ENCODE results near the gene DLL4.
"Not testable (repeated sequence)": the region's sequence is repeated elsewhere in the genome, so short reads cannot be mapped to it uniquely, and the experiment has no call there.

Gene DLL4

DNA sequence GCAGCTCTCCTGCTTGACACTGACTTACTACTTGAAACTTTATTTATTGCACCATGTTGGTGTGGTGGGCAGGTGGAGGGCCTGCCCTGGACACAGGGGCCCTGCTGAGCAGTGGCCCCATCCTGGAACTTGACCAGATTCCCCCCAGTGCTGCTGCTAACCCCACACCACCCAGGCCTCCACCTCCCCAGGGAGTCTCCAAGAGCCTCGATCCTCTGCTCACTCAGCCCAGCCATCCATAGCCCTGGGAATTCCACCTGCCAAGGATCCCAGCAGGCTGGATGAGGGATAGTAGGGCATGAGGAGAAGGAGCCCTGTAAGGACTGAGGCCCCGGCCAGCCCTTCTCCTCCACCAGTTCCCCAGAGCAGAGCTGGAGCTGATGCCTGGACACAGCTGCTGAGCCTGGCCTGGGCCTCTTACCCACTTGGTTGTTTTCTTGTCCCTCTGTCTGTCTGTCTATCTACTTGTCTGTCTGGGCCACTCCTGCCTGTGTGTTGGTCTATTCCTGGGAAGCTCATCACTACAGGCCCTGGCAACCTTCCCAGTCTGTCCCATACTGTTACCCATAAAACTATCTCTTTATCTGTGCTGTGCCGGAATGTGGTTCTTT lies 26.9 kb downstream of the DLL4 start:
- no peaks in the 10 kb centered on the region for H3K36me3 ChIP-seq (ENCODE audit: control insufficient read depth in 2 of 2, insufficient read depth in 2 of 2, low read length in 2 of 2)
- H3K9me3 ChIP-seq (ENCODE audit: control insufficient read depth in 2 of 2, low read length in 2 of 2): no peaks in the 10 kb centered on the region
- peaks cover 46% of the 10 kb centered on the region for H3K4me1 ChIP-seq (ENCODE audit: control insufficient read depth, insufficient read depth, low read length)
- H3K27ac ChIP-seq (ENCODE audit: low read length): peak overlapping the region; percentile 91
- no peaks in the 10 kb centered on the region for H3K27me3 ChIP-seq (ENCODE audit: control insufficient read depth in 1 of 2, insufficient read depth in 2 of 2, low read length in 2 of 2)
- H3K9ac ChIP-seq (ENCODE audit: low read length in 2 of 2): peak overlapping the region; percentile 36 to 48
- H3K4me3 ChIP-seq (ENCODE audit: low read length in 2 of 2): no peak overlapping the region

DNA sequence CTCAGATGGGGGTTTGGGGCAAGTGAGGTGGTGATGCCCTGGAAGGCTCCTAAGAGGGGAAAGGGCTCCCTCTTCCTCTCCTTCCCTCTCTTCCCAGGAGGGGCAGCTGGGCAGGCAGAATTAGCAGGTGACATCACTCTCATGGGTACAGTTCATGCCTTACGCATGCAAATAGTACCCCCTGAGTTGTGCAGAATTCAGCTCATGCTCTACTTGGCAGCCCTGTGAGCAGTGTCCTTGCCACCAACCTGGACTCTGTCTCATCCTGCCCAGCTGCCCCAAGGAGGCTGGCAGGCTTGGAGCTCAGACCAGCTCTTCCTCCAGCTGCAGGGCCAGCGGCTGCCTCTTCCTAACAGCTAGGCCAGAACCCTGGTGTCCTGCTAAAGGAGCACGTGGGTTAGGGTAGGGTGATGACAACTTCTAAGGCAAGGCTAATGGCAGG lies 27.4 kb downstream of the DLL4 start:
- Histone ChIP-seq H3K9me3 (ENCODE audit: control insufficient read depth in 2 of 2, low read length in 2 of 2) (no peaks in the 10 kb centered on the region), H3K4me3 (ENCODE audit: low read length in 2 of 2) (no peak overlapping the region), H3K4me1 (ENCODE audit: control insufficient read depth, insufficient read depth, low read length) (peaks cover 46% of the 10 kb centered on the region), H3K27ac (ENCODE audit: low read length) (peak overlapping the region; percentile 91), H3K36me3 (ENCODE audit: control insufficient read depth in 2 of 2, insufficient read depth in 2 of 2, low read length in 2 of 2) (no peaks in the 10 kb centered on the region), H3K27me3 (ENCODE audit: control insufficient read depth in 1 of 2, insufficient read depth in 2 of 2, low read length in 2 of 2) (no peaks in the 10 kb centered on the region), H3K9ac (ENCODE audit: low read length in 2 of 2) (peak overlapping the region; percentile 36 to 48)

DNA sequence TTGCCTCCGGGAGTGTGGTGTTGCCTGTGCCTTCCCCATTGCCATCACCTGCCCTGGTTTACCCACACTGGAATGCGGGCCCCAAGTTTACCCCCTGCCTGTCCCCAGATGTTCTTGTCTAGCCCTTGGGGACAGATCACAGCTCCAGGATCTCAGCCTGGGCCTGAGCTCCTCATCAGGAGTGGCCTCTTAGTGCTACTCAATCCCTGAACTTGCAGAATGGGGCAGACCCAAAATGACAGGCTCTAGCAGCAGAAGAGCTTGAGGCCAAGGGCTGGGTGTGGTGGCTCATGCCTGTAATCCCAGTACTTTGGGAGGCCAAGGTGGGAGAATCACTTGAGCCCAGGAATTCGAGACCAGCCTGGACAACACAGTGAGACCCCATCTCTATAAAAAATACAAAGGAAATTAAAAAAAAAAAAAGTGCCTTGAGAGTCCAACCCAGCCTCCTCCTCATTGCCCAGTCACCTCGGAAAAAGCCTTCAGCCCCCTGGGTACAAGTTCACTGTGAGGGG lies 28.0 kb downstream of the DLL4 start:
- Histone ChIP-seq H3K4me1 (ENCODE audit: control insufficient read depth, insufficient read depth, low read length) (peaks cover 46% of the 10 kb centered on the region), H3K36me3 (ENCODE audit: control insufficient read depth in 2 of 2, insufficient read depth in 2 of 2, low read length in 2 of 2) (no peaks in the 10 kb centered on the region), H3K9ac (ENCODE audit: low read length in 2 of 2) (peak overlapping the region in 1 of 2 donors; percentile 36), H3K4me3 (ENCODE audit: low read length in 2 of 2) (no peak overlapping the region), H3K27ac (ENCODE audit: low read length) (peak overlapping the region; percentile 91), H3K27me3 (ENCODE audit: control insufficient read depth in 1 of 2, insufficient read depth in 2 of 2, low read length in 2 of 2) (no peaks in the 10 kb centered on the region), H3K9me3 (ENCODE audit: control insufficient read depth in 2 of 2, low read length in 2 of 2) (no peaks in the 10 kb centered on the region)

DNA sequence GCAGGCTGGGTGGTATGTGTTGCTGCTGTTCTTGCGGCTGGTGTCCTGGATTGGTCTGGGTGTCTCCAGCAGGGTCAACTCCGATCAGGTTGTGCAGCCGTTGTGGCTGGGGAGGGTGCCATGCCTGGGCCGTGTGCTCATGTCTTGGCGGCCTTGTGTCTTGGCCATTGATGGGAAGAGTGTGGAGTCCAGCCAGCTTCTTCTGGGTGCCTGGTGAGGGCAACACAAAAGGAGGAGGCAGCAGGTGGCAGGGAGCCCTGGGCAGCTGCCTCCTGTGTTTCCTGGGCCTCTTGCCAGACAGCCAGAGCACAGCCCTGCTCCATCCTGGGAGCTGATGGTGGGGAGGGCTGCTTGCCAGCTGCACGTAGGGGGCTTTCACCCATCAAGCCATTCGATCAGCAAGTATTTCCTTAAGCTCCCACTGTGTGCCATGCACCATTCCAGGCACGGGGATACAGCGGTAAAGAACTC lies 28.5 kb downstream of the DLL4 start:
- Histone ChIP-seq H3K4me3 (ENCODE audit: low read length in 2 of 2) (peak overlapping the region in 1 of 2 donors; percentile 13), H3K27ac (ENCODE audit: low read length) (peak overlapping the region; percentile 91), H3K9me3 (ENCODE audit: control insufficient read depth in 2 of 2, low read length in 2 of 2) (no peaks in the 10 kb centered on the region), H3K9ac (ENCODE audit: low read length in 2 of 2) (peak overlapping the region; percentile 21 to 61), H3K4me1 (ENCODE audit: control insufficient read depth, insufficient read depth, low read length) (peaks cover 41% of the 10 kb centered on the region), H3K36me3 (ENCODE audit: control insufficient read depth in 2 of 2, insufficient read depth in 2 of 2, low read length in 2 of 2) (no peaks in the 10 kb centered on the region), H3K27me3 (ENCODE audit: control insufficient read depth in 1 of 2, insufficient read depth in 2 of 2, low read length in 2 of 2) (no peaks in the 10 kb centered on the region)

DNA sequence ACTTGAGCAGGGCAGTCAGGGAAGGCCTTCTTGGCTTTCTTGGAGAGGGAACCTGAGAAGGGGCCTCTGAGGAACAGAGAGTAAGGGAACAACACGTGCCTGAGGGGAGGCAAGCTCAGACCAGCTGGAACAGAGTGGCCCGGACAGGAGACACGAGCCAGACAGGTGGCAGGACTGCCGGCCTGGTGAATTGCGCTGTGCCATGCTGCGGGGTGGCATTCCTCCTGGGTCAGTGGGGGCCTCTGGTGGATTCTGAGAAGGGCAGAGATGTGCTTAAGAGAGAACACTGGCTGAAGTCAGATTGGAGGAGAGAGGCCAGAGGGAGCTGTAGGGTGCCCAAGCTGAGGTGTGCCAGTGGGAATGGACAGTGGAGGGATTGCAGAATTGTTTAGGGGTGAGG lies 29.0 kb downstream of the DLL4 start:
- Histone ChIP-seq H3K27me3 (ENCODE audit: control insufficient read depth in 1 of 2, insufficient read depth in 2 of 2, low read length in 2 of 2) (no peaks in the 10 kb centered on the region), H3K9ac (ENCODE audit: low read length in 2 of 2) (peak overlapping the region in 1 of 2 donors; percentile 61), H3K4me3 (ENCODE audit: low read length in 2 of 2) (peak overlapping the region in 1 of 2 donors; percentile 13), H3K4me1 (ENCODE audit: control insufficient read depth, insufficient read depth, low read length) (peaks cover 37% of the 10 kb centered on the region), H3K36me3 (ENCODE audit: control insufficient read depth in 2 of 2, insufficient read depth in 2 of 2, low read length in 2 of 2) (no peaks in the 10 kb centered on the region), H3K9me3 (ENCODE audit: control insufficient read depth in 2 of 2, low read length in 2 of 2) (no peaks in the 10 kb centered on the region), H3K27ac (ENCODE audit: low read length) (peak overlapping the region; percentile 91)

DNA sequence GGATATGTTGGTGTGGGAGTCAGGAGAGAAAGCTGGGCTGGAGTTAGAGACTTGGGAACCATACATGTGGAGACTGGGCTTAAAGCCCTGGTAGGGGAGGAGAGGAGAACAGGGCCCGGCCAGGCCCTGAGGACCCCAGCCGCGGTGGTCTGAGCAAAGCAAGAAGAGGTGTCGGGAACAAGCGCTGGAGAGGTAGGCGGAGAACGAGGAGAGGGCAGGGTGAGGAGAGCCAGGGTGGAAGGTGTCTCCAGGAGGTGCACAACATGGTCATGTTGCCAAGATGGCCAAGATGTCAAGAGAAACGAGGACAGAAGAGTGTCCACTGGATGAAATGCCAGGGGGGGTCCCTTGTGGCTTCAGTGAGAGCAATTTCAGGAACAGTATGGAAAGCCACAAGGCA lies 29.6 kb downstream of the DLL4 start:
- H3K27me3 ChIP-seq (ENCODE audit: control insufficient read depth in 1 of 2, insufficient read depth in 2 of 2, low read length in 2 of 2): no peaks in the 10 kb centered on the region
- H3K4me1 ChIP-seq (ENCODE audit: control insufficient read depth, insufficient read depth, low read length): peaks cover 34% of the 10 kb centered on the region
- no peaks in the 10 kb centered on the region for H3K9me3 ChIP-seq (ENCODE audit: control insufficient read depth in 2 of 2, low read length in 2 of 2)
- H3K4me3 ChIP-seq (ENCODE audit: low read length in 2 of 2): no peak overlapping the region
- H3K27ac ChIP-seq (ENCODE audit: low read length): peak overlapping the region; percentile 91
- peak overlapping the region in 1 of 2 donors; percentile 61 for H3K9ac ChIP-seq (ENCODE audit: low read length in 2 of 2)
- no peaks in the 10 kb centered on the region for H3K36me3 ChIP-seq (ENCODE audit: control insufficient read depth in 2 of 2, insufficient read depth in 2 of 2, low read length in 2 of 2)

DNA sequence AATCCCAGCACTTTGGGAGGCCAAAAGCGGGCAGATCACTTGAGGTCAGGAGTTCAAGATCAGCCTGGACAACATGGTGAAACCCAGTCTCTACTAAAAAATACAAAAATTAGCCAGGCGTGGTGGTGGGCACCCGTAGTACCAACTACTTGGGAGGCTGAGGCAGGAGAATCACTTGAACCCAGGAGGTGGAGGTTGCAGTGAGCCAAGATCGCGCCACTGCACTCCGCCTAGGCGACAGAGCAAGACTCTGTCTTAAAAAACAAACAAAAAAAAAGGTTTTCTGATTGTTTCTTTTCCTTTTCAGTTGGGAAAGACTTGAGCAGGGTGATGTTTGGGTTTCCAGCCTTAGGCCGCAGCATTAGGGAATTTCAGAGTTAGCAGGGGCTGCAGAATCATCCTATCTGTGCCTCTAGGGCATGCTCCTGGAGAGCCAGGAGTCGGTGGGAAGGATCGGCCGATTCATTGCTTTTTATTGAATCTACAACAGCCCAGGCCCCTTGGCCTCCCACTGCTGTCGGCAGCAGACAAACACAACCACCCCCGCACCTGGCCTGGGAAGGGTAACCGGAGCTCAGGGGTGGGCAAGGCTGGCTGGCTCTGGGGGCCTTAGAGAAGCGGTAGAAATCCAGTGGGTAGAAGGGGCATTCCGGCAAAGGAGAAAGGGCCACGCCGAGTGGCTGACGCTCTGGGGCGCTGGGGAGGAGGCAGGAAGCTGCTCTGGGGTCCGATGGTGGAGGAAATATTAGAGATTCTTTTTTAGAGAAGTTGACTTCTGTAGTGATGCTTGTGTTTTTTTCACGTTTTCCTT lies 30.4 kb downstream of the DLL4 start:
- H3K27ac ChIP-seq (ENCODE audit: low read length): no peak overlapping the region
- no peak overlapping the region for H3K9ac ChIP-seq (ENCODE audit: low read length in 2 of 2)
- H3K4me1 ChIP-seq (ENCODE audit: control insufficient read depth, insufficient read depth, low read length): peaks cover 28% of the 10 kb centered on the region
- no peaks in the 10 kb centered on the region for H3K9me3 ChIP-seq (ENCODE audit: control insufficient read depth in 2 of 2, low read length in 2 of 2)
- no peaks in the 10 kb centered on the region for H3K36me3 ChIP-seq (ENCODE audit: control insufficient read depth in 2 of 2, insufficient read depth in 2 of 2, low read length in 2 of 2)
- H3K27me3 ChIP-seq (ENCODE audit: control insufficient read depth in 1 of 2, insufficient read depth in 2 of 2, low read length in 2 of 2): no peaks in the 10 kb centered on the region
- H3K4me3 ChIP-seq (ENCODE audit: low read length in 2 of 2): no peak overlapping the region

DNA sequence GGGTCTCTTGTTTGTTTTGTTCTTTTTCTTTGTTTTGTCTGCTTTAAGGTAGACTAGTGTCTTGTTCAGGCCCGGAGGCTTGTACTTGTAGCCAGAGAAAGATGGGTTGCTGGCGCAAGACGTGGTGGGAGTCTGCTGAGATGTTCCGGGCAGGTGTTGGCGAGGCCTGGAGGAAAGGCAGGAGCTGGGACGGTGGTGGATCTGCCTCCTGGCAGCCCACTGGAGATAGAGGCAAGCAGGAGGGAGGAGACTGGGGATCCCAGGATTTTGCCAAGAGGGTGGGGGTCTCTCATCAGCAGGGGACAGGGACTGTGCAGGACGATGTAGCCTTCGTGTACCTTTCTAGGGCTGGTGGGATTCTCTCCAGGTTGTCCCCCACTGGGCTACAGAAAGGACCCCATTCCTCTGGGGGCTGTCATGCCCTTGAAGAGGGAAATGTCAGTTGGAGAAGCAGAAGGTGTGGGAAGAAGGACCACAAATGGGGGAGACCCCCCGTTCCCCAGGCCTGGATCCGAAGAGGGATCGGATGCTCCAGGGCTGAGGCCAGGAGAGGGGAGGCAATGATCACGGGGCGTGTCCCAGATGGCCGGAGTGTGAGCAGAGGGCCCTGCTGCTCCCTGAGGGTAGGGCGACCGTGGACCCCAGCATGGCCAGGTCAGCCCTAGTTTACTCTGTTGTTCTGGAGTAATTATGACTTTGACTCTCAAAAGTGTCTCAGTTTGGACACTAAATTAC lies 31.2 kb downstream of the DLL4 start:
- H3K9me3 ChIP-seq (ENCODE audit: control insufficient read depth in 2 of 2, low read length in 2 of 2): no peaks in the 10 kb centered on the region
- H3K4me1 ChIP-seq (ENCODE audit: control insufficient read depth, insufficient read depth, low read length): peaks cover 28% of the 10 kb centered on the region
- H3K36me3 ChIP-seq (ENCODE audit: control insufficient read depth in 2 of 2, insufficient read depth in 2 of 2, low read length in 2 of 2): no peaks in the 10 kb centered on the region
- no peak overlapping the region for H3K27ac ChIP-seq (ENCODE audit: low read length)
- no peak overlapping the region for H3K9ac ChIP-seq (ENCODE audit: low read length in 2 of 2)
- H3K27me3 ChIP-seq (ENCODE audit: control insufficient read depth in 1 of 2, insufficient read depth in 2 of 2, low read length in 2 of 2): no peaks in the 10 kb centered on the region
- H3K4me3 ChIP-seq (ENCODE audit: low read length in 2 of 2): no peak overlapping the region

DNA sequence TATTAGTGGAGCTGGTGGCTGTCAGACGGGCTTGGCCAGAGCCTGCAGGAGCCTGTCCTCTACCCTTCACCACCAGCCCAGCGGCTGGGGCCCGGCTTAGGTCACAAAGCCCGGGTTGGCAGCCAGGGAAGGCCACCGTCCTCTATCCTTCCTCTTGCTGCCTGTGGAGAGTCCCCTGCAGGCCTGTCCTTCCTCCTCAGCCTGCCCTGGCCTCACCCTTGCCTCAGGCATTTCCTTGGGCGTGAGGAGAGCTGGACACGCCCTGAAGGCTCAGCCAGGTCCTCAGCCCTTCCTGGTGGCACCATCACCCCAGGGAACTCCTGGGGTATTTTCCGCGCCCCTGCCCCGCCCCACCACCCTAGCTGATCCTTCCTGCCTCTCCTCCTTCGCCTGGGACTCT lies 31.8 kb downstream of the DLL4 start:
- no peak overlapping the region for H3K9ac ChIP-seq (ENCODE audit: low read length in 2 of 2)
- H3K9me3 ChIP-seq (ENCODE audit: control insufficient read depth in 2 of 2, low read length in 2 of 2): no peaks in the 10 kb centered on the region
- H3K4me1 ChIP-seq (ENCODE audit: control insufficient read depth, insufficient read depth, low read length): peaks cover 23% of the 10 kb centered on the region
- no peaks in the 10 kb centered on the region for H3K27me3 ChIP-seq (ENCODE audit: control insufficient read depth in 1 of 2, insufficient read depth in 2 of 2, low read length in 2 of 2)
- H3K27ac ChIP-seq (ENCODE audit: low read length): no peak overlapping the region
- no peak overlapping the region for H3K4me3 ChIP-seq (ENCODE audit: low read length in 2 of 2)
- no peaks in the 10 kb centered on the region for H3K36me3 ChIP-seq (ENCODE audit: control insufficient read depth in 2 of 2, insufficient read depth in 2 of 2, low read length in 2 of 2)

DNA sequence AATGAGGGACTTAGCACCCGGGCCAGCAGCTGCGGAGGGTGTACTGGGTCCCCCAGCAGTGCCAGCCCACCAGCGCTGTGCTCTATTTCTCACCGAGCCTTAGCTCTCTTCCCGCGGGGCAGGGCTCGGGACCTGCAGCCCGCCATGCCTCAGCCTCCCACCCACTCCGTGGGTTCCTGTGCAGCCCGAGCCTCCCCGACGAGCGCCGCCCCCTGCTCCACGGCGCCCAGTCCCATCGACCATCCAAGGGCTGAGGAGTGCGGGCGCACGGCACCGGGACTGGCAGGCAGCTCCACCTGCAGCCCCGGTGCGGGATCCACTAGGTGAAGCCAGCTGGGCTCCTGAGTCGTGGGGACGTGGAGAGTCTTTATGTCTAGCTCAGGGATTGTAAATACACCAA lies 32.6 kb downstream of the DLL4 start:
- not testable (repeated sequence) for H3K36me3 ChIP-seq (ENCODE audit: control insufficient read depth in 2 of 2, insufficient read depth in 2 of 2, low read length in 2 of 2); H3K9me3 ChIP-seq (ENCODE audit: control insufficient read depth in 2 of 2, low read length in 2 of 2); H3K27me3 ChIP-seq (ENCODE audit: control insufficient read depth in 1 of 2, insufficient read depth in 2 of 2, low read length in 2 of 2); H3K4me3 ChIP-seq (ENCODE audit: low read length in 2 of 2); H3K9ac ChIP-seq (ENCODE audit: low read length in 2 of 2); H3K27ac ChIP-seq (ENCODE audit: low read length)
- H3K4me1 ChIP-seq (ENCODE audit: control insufficient read depth, insufficient read depth, low read length): peaks cover 16% of the 10 kb centered on the region

Data from stomach smooth muscle (tissue), 2 donors.